H1 (cell line): ENCODE measurements around the gene TAOK1.

Experiments used
- CEBPB ChIP-seq: IDR thresholded peaks from 2 replicates; pipeline ENCODE4 v1.6.1; 2012; ENCODE audit warnings: low read depth, low read length
- EZH2 ChIP-seq: fragments of 200-600 bp; sonication (generic); IDR thresholded peaks from 2 replicates; pipeline ENCODE4 v1.7.1; 2012; ENCODE audit warnings: low read depth, mild to moderate bottlenecking, moderate library complexity, low read length, inconsistent platforms; ENCODE audit not compliant: severe bottlenecking
- KDM1A ChIP-seq: fragments of 200-600, 300-600 bp; sonication (generic); IDR thresholded peaks from 2 replicates; pipeline ENCODE4 v1.7.1; 2016; ENCODE audit warnings: mild to moderate bottlenecking, low read length, borderline replicate concordance
- POLR2A ChIP-seq, 2 experiments: IDR thresholded peaks; 1 replicate in 1 of 2; 2 replicates in 1 of 2; pipeline ENCODE4 v1.6.1; 2011; ENCODE audit warnings: low read depth in 2 of 2, low read length in 2 of 2, mild to moderate bottlenecking in 2 of 2; ENCODE audit errors: control extremely low read depth in 1 of 2
- POLR2AphosphoS5 ChIP-seq: IDR thresholded peaks from 2 replicates; pipeline ENCODE4 v1.6.1; 2011; ENCODE audit warnings: low read depth, low read length
- RAD21 ChIP-seq, 2 experiments: IDR thresholded peaks in 1 of 2; conservative IDR thresholded peaks in 1 of 2; 2 replicates each; pipeline ENCODE4 v1.6.1; 2011; ENCODE audit warnings: low read depth in 2 of 2, low read length in 2 of 2, improper control_type of control experiment in 1 of 2, inconsistent platforms in 1 of 2, mild to moderate bottlenecking in 1 of 2, moderate library complexity in 1 of 2
- TBP ChIP-seq: IDR thresholded peaks from 2 replicates; pipeline ENCODE4 v1.6.1; 2011; ENCODE audit warnings: low read depth, low read length, improper control_type of control experiment
- TCF12 ChIP-seq: IDR thresholded peaks from 2 replicates; pipeline ENCODE4 v1.6.1; 2011; ENCODE audit warnings: low read depth, mild to moderate bottlenecking, low read length
- ZNF274 ChIP-seq: IDR thresholded peaks from 2 replicates; pipeline ENCODE4 v1.7.0; 2012; ENCODE audit warnings: low read length, borderline replicate concordance; ENCODE audit errors: extremely low read depth
- TF ChIP-seq, protein P1 (sequence below), 3 experiments: IDR thresholded peaks; 1 replicate in 2 of 3; 2 replicates in 1 of 3; pipeline versions ENCODE4 v1.5.1 to v1.6.1; 2011; ENCODE audit warnings: low read length in 3 of 3, mild to moderate bottlenecking in 3 of 3, inconsistent platforms in 2 of 3, low read depth in 1 of 3, moderate library complexity in 1 of 3; ENCODE audit not compliant: insufficient read depth in 1 of 3; ENCODE audit errors: control extremely low read depth in 1 of 3
- TF ChIP-seq, protein P2 (sequence below): IDR thresholded peaks from 2 replicates; pipeline ENCODE4 v1.6.1; 2011; ENCODE audit warnings: low read depth, mild to moderate bottlenecking, low read length; ENCODE audit not compliant: insufficient read depth
- TF ChIP-seq, protein P3 (sequence below): IDR thresholded peaks from 2 replicates; pipeline ENCODE4 v1.6.1; 2011; ENCODE audit warnings: low read length, improper control_type of control experiment

DNA sequence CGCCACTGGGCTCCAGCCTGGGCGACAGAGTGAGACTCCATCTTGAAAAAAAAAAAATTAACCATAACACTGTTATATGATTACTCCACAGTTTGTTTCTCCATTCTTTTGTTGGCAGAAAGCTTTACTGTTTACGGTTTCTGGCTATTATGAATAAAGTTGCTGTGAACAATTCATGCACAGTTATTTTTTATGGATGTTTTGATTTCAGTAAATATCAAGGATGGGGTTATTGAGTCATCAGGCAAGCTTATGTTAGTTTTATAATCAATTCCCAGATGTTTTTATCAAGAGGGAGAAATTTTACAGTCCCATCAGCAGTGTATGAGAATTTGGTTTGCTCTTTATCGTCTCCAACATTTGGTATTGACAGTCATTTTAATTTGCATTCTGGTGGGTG, 67.9 kb downstream of the TAOK1 start:
- TF ChIP-seq, protein P1, sequence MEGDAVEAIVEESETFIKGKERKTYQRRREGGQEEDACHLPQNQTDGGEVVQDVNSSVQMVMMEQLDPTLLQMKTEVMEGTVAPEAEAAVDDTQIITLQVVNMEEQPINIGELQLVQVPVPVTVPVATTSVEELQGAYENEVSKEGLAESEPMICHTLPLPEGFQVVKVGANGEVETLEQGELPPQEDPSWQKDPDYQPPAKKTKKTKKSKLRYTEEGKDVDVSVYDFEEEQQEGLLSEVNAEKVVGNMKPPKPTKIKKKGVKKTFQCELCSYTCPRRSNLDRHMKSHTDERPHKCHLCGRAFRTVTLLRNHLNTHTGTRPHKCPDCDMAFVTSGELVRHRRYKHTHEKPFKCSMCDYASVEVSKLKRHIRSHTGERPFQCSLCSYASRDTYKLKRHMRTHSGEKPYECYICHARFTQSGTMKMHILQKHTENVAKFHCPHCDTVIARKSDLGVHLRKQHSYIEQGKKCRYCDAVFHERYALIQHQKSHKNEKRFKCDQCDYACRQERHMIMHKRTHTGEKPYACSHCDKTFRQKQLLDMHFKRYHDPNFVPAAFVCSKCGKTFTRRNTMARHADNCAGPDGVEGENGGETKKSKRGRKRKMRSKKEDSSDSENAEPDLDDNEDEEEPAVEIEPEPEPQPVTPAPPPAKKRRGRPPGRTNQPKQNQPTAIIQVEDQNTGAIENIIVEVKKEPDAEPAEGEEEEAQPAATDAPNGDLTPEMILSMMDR (IDR thresholded peaks at IDR 0.05; ENCODE audit: control extremely low read depth in 1 of 3, insufficient read depth in 1 of 3, low read depth in 1 of 3, low read length in 3 of 3), result no peak
- no peak for TF ChIP-seq POLR2AphosphoS5
- no peak for TF ChIP-seq POLR2A (IDR thresholded peaks at IDR 0.05; ENCODE audit: control extremely low read depth in 1 of 2, low read depth in 2 of 2, low read length in 2 of 2)
- no peak for TF ChIP-seq EZH2
- no peak for TF ChIP-seq CEBPB
- no peak for TF ChIP-seq RAD21 (IDR thresholded peaks at IDR 0.05 in 1 of 2, conservative IDR thresholded peaks at IDR 0.05 in 1 of 2; ENCODE audit: low read depth in 2 of 2, low read length in 2 of 2)
- no peak for TF ChIP-seq ZNF274
- TF ChIP-seq KDM1A, result no peak
- TF ChIP-seq, protein P2, sequence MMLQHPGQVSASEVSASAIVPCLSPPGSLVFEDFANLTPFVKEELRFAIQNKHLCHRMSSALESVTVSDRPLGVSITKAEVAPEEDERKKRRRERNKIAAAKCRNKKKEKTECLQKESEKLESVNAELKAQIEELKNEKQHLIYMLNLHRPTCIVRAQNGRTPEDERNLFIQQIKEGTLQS, result no peak
- TF ChIP-seq TBP, result no peak
- TF ChIP-seq TCF12, result no peak
- TF ChIP-seq, protein P3, sequence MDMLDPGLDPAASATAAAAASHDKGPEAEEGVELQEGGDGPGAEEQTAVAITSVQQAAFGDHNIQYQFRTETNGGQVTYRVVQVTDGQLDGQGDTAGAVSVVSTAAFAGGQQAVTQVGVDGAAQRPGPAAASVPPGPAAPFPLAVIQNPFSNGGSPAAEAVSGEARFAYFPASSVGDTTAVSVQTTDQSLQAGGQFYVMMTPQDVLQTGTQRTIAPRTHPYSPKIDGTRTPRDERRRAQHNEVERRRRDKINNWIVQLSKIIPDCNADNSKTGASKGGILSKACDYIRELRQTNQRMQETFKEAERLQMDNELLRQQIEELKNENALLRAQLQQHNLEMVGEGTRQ, result no peak
